Heart right ventricle (tissue), 16 donors: ENCODE data around the gene GGCT. TPM values are rescaled to one million over a fixed set of nuclear protein-coding genes. Genes with fewer than 3 reads are reported as not detected.

Experiments
- ATAC-seq, 8 donors: fragments of 200-7000 bp; cut with Tn5 transposase; one replicate each; pipeline ENCODE4 v1.9.1; 2020; ENCODE audit warnings: mild to moderate bottlenecking in 8 of 8, moderate library complexity in 8 of 8, moderate number of reproducible peaks in 1 of 8
- DNase-seq, 2 donors: peaks; one replicate each; pipeline ENCODE4 v3.0.0-alpha.2; 2020
- H3K27ac ChIP-seq, 10 donors: fragments of 200-600 bp; sonication (generic) in 2 of 10; one replicate each; pipeline versions ENCODE4 v1.5.0 to v1.8.0; 2020 to 2022; ENCODE audit warnings: mild to moderate bottlenecking in 3 of 10
- H3K27me3 ChIP-seq, 7 donors: fragments of 200-600 bp; one replicate each; pipeline ENCODE4 v1.8.0; 2021 to 2022; ENCODE audit warnings: mild to moderate bottlenecking in 2 of 7
- H3K36me3 ChIP-seq, 9 donors: fragments of 200-600 bp; sonication (generic) in 1 of 9; one replicate each; pipeline versions ENCODE4 v1.5.0 to v1.8.0; 2020 to 2022; ENCODE audit warnings: mild to moderate bottlenecking in 2 of 9
- H3K4me1 ChIP-seq, 9 donors: fragments of 200-600 bp; sonication (generic) in 1 of 9; one replicate each; pipeline versions ENCODE4 v1.5.0 to v1.8.0; 2020 to 2022; ENCODE audit warnings: mild to moderate bottlenecking in 4 of 9
- H3K4me3 ChIP-seq, 10 donors: fragments of 200-600 bp; sonication (generic) in 2 of 10; one replicate each; pipeline versions ENCODE4 v1.5.0 to v1.8.0; 2020 to 2022; ENCODE audit warnings: mild to moderate bottlenecking in 7 of 10, moderate library complexity in 2 of 10
- H3K9me3 ChIP-seq, 11 donors: fragments of 200-600 bp in 10 of 11; sonication (generic) in 2 of 11; one replicate each; pipeline versions ENCODE4 v1.5.0 to v1.8.0; 2013 to 2022; ENCODE audit warnings: mild to moderate bottlenecking in 2 of 11, control low read depth in 1 of 11, moderate library complexity in 1 of 11
- WGBS, 2 donors: extraction: QIAGEN DNeasy Blood & Tissue Kit; methylation state at CpG; one replicate each; pipeline ENCODE4 v1.1.7; 2013; ENCODE audit warnings: inconsistent platforms in 1 of 2; 5-methylcytosine and 5-hydroxymethylcytosine counted together
- intact Hi-C, 10 donors: fragments of 100-400 bp; cut with DNase I; formaldehyde crosslinking; loops; one replicate each; pipeline versions ENCODE4 v1.11.1 to v1.14.2; 2022
- polyA plus RNA-seq, 2 donors: library from polyadenylated mRNA; stranded (reverse); fragments of 200-250 nt; gene quantifications; one replicate each; pipeline ENCODE4 v1.2.3, GENCODE V29; 2013
- total RNA-seq, 10 donors: library from RNA; stranded (reverse); fragmentation: NEBNext Ultra II Directional in 3 of 10; extraction: Animal tissue kit (Norgen Biotek cat#: 25700) in 3 of 10; gene quantifications; one replicate each; pipeline versions ENCODE4 v1.2.1 to v1.2.4, GENCODE V29; 2021 to 2023
- TF ChIP-seq, protein P1 (sequence below), 9 donors: fragments of 200-600 bp; sonication (generic) in 2 of 9; IDR thresholded peaks; one replicate each; pipeline versions ENCODE4 v1.5.0 to v1.8.0; 2021 to 2022; ENCODE audit warnings: antibody characterized with exemption in 9 of 9, mild to moderate bottlenecking in 5 of 9, moderate library complexity in 1 of 9
- donor health status: Arrhythmogenic right ventricular cardiomyopathy.
- donor health status: ischemic (EF 13 %, LVEDD 7.1; RV severe dilation, severe dysfunction).
- donor health status: healthy with polysubstance abuse.
- donor health status: DM: no; HTN: yes; CAD: no.
- donor health status: DM: no; HTN: no; CAD: no.
- donor health status: ischemic (EF 25% LVEDD 6.9; RV normal size, moderate dysfunction).
- donor health status: ischemic (EF 25% LVEDD 5.7; RV mildly dilated, moderate dysfunction).
- donor health status: healthy.
- donor health status: DM: yes; HTN: yes; CAD: no.
- donor health status: Ischemic cardiomyopathy.
- donor health status: ischemic (EF 35%, LVEDD 5.7; RV mildly dilated, moderate dysfunction).
- donor health status: nonischemic (EF 11% LVEDD 7.7; RV severe dilation, severe dysfunction).
- donor health status: DM: yes; HTN: yes; CAD: no.
- donor health status: PGD.
- donor health status: ischemic (EF 29% LVEDD 5.4; RV normal size, mild dysfunction).
- donor health status: nonischemic (EF 23%, LVEDD 6.1; RV moderate dilation, normal function).

The GGCT gene
- total and polyA plus RNA-seq, 12 donors, result 13.8 to 54.2 (median 18.7) TPM

DNA sequence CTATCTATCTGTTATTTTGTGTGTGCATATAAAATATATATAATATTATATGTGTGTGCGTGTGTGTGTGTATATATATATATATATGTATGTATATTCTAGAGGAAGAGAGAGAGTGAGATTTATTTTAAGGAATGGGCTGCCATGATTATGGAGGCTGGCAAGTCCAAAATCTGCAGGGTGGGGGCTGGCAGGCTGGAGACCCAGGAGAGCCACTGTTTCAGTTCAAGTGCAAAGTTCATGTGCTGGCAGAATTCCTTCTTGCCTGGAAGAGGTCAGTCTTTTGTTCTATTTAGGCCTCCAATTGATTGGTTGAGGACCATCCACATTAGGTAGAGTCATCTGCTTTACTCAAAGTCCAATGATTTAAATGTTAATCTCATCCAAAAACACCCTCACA lies 47.7 kb upstream of the GGCT start:
- intact Hi-C loops, result no loop called here
- Histone ChIP-seq H3K9me3 (no peaks in the 10 kb centered on the region), H3K27ac (no peak overlapping the region), H3K36me3 (peaks cover 0 to 23% (median 5%) of the 10 kb centered on the region in 9 donors), H3K4me1 (peaks cover 0 to 34% (median 22%) of the 10 kb centered on the region in 9 donors), H3K27me3 (no peaks in the 10 kb centered on the region), H3K4me3 (no peak overlapping the region)
- WGBS, 2 donors, result 63 to 97% methylated on average over 1 of the region's 1 CpG
- no peak for ATAC-seq
- TF ChIP-seq, protein P1, sequence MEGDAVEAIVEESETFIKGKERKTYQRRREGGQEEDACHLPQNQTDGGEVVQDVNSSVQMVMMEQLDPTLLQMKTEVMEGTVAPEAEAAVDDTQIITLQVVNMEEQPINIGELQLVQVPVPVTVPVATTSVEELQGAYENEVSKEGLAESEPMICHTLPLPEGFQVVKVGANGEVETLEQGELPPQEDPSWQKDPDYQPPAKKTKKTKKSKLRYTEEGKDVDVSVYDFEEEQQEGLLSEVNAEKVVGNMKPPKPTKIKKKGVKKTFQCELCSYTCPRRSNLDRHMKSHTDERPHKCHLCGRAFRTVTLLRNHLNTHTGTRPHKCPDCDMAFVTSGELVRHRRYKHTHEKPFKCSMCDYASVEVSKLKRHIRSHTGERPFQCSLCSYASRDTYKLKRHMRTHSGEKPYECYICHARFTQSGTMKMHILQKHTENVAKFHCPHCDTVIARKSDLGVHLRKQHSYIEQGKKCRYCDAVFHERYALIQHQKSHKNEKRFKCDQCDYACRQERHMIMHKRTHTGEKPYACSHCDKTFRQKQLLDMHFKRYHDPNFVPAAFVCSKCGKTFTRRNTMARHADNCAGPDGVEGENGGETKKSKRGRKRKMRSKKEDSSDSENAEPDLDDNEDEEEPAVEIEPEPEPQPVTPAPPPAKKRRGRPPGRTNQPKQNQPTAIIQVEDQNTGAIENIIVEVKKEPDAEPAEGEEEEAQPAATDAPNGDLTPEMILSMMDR (IDR thresholded peaks at IDR 0.05), result no peak
- DNase-seq, result no peak

DNA sequence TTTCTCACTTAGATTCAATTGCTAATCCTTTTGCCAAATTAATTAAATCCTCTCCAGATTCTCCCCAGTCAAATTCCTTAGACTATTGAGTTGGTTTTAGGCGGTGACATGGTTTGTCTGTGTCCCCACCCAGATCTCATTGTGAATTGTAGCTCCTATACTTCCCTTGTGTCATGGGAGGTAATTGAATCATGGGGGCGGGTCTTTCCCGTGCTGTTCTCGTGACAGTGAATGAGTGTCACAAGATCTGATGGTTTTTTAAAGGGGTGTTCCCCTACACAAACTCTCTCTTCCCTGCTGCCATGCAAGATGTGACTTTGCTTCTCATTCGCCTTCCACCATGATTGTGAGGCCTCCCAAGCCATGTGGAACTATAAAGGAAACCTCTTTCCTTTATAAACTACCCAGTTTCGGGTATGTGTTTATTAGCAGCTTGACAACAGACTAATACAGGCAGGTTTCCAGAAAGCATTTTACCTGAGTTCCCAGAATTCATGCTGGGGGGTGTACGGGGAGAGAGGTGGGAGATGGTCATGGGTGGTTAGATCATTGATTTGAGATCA lies 45.4 kb upstream of the GGCT start:
- peaks cover 0 to 31% (median 0%) of the 10 kb centered on the region in 9 donors for H3K36me3 ChIP-seq
- intact Hi-C loops, result loop anchor here in 5 of 10 donors (1.0 to 5.0 kb wide), 5 partner anchors 13 to 191 kb away; no protein-coding TSS in a partner anchor
- DNase-seq (peak in 1 of 2 donors; percentile 42), ATAC-seq (peak in 6 of 8 donors; percentile 28 to 86 (median 66))
- WGBS, 2 donors, result 75 to 83% methylated on average over 7 of the region's 7 CpGs
- H3K4me3 ChIP-seq, result no peak overlapping the region
- H3K27ac ChIP-seq, result peak overlapping the region in 8 of 10 donors; percentile 63 to 84 (median 69)
- peaks cover 0 to 34% (median 22%) of the 10 kb centered on the region in 9 donors for H3K4me1 ChIP-seq
- no peaks in the 10 kb centered on the region for H3K9me3 ChIP-seq
- TF ChIP-seq, protein P1 (IDR thresholded peaks at IDR 0.05), result no peak
- no peaks in the 10 kb centered on the region for H3K27me3 ChIP-seq

DNA sequence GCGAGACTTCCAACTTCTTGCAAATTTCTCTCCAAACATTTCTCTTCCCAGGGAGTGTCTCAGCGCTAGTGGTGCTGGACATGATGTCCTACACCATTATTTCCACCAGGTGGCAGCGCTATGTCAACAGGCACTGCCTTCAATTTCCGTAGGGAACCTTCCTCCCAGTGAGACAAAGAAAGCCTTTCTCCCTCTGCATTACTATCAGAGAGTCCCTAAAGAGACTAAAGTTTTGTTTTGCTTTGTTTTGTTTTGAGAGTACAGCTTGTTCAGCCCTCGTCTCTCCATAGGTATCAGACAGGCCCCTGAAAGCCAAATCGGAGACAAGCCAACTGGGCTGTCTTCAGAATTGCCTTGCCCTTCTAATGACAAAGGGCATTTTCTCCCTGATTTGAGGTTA lies 44.2 kb upstream of the GGCT start:
- Histone ChIP-seq H3K4me1 (peaks cover 0 to 34% (median 22%) of the 10 kb centered on the region in 9 donors), H3K27me3 (no peaks in the 10 kb centered on the region), H3K36me3 (peaks cover 0 to 35% (median 0%) of the 10 kb centered on the region in 9 donors), H3K27ac (peak overlapping the region in 8 of 10 donors; percentile 61 to 84 (median 67)), H3K9me3 (no peaks in the 10 kb centered on the region), H3K4me3 (no peak overlapping the region)
- TF ChIP-seq, protein P1 (IDR thresholded peaks at IDR 0.05), result peak; percentile 64 to 90 (median 85)
- DNase-seq (peak; percentile 26 to 75), ATAC-seq (peak; percentile 50 to 85 (median 78))
- intact Hi-C loops, result loop anchor here in 5 of 10 donors (1.0 to 5.0 kb wide), 5 partner anchors 14 to 192 kb away; no protein-coding TSS in a partner anchor
- WGBS, 2 donors, result 16 to 21% methylated on average over 6 of the region's 6 CpGs

DNA sequence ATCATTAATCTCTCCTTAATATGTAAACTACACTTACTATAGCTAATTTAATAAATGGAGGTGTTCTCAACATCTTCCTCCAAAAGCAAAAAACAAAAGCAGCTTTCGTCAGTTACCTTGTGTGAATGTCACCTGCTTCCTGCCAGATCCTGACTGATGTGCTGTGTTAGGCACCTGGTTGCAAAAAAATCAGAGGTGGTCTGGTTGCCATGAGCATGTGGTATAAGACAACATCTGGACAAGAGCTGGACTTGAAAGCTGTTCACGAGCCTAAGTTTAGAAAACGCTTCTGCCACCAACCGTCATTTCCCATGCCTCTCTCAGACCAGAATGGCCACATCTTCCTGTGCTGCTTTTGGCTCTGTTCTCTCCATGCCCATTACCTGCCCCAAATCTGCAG lies 42.0 kb upstream of the GGCT start:
- H3K36me3 ChIP-seq, result peaks cover 0 to 35% (median 0%) of the 10 kb centered on the region in 9 donors
- no peak overlapping the region for H3K4me3 ChIP-seq
- H3K4me1 ChIP-seq, result peaks cover 0 to 32% (median 22%) of the 10 kb centered on the region in 9 donors
- TF ChIP-seq, protein P1 (IDR thresholded peaks at IDR 0.05), result no peak
- DNase-seq (no peak), ATAC-seq (no peak)
- 97 to 98% methylated on average over 4 of the region's 4 CpGs for WGBS, 2 donors
- intact Hi-C loops, result loop anchor here in 2 of 10 donors (5.0 kb wide), 1 partner anchor 34 kb away; no protein-coding TSS in a partner anchor
- H3K27ac ChIP-seq, result no peak overlapping the region
- no peaks in the 10 kb centered on the region for H3K27me3 ChIP-seq
- no peaks in the 10 kb centered on the region for H3K9me3 ChIP-seq
